Measurements from ENCODE around the gene ZZZ3. TPM values are rescaled to one million over a fixed set of nuclear protein-coding genes. Genes with fewer than 3 reads are reported as not detected.
A peak's percentile ranks its signal among the peaks of the same experiment; 100 is the strongest.
"Not testable (repeated sequence)": the region's sequence is repeated elsewhere in the genome, so short reads cannot be mapped to it uniquely, and the experiment has no call there.

ZZZ3 gene
- 35.1 TPM for total RNA-seq
- long read RNA-seq, partial matches to known transcripts: 14 of 33 reads
- long read RNA-seq, other reads (novel, unspliced or antisense): 14 of 33 reads

GRCh38 chr1:77682460-77683159, at the start of gene ZZZ3:
TSS of gene ZZZ3 (minus strand) at chr1:77682658. CDS start at chr1:77633354, 49,304 bp downstream.
- DNase-seq (ENCODE audit: low spot score): peak; percentile 95

DNA sequence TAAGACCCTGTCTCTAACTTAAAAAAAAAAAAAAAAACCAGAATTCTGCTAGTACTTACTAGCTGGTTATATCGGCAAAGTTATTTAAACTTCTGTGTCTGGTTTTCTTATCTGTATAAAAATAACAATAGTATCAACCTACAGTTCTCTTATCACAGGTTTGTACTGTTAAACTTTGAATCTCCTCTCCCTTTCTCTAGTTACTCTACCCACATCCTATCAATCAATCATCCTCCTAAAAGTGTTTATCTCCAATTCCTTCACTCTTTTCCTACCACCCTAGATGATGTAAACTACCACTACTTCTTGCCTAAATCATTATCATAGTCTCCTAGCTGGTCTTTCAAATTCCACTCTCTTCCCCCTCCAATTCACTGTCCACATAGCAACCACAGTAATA, 49.6 kb upstream of the ZZZ3 start:
- DNase-seq (ENCODE audit: low spot score): no peak

DNA sequence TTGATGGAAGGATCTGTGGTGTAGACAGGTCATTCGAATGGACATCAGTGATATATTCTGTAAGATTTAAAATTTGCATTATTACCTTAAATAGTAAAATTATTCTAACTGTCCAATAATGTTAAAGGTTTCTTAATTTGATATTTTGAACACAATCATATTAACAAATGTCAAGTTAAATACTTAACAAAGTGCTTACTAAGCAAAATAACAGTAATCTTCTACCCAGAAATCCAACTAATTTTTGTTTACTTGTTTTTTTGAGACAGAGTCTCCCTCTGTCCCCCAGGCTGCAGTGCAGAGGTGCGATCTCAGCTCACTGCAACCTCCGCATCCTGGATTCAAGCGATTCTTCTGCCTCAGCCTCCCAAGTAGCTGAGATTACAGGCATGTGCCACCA, 43.2 kb upstream of the ZZZ3 start:
- no peak for DNase-seq (ENCODE audit: low spot score)

GRCh38 chr1:77718181-77718580, 35.7 kb upstream of the ZZZ3 start:
- DNase-seq (ENCODE audit: low spot score): no peak

GRCh38 chr1:77716065-77716464, 33.6 kb upstream of the ZZZ3 start:
- DNase-seq (ENCODE audit: low spot score): no peak

DNA sequence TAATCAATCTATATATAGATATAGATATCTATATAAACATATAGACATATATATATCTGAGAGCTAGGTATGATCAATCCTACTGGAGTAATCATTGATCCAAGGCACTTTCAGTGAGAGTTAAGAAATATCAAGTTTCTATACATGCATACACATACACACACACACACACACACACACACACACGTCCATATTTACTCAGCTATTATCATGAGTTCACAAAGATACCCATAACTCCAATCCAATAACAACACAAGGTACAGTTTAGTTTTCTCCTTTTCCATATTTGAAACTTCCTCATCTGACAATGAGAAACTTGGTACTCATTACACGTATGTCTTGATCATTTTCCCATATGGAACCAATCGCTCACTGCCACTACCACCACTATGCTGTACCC, 27.3 kb upstream of the ZZZ3 start:
- DNase-seq (ENCODE audit: low spot score): no peak

DNA sequence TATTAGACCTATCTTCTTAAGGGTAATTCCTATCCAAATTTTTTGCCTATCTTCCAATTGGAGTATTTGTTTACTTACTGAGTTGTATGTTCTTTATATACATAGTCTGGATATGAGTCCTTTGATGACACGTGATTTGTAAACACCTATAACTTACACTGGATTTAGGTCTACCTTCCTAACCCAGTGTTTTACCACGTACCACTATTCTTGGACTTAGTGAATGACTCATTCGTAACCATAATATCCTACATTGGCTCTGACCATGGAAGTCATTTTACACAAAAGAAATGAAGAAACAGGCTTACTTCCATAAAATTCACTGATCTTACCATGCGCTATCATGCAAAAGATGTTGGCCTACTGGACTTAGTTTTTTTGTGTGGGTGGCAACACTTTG, 23.9 kb upstream of the ZZZ3 start:
- no peak for DNase-seq (ENCODE audit: low spot score)

DNA sequence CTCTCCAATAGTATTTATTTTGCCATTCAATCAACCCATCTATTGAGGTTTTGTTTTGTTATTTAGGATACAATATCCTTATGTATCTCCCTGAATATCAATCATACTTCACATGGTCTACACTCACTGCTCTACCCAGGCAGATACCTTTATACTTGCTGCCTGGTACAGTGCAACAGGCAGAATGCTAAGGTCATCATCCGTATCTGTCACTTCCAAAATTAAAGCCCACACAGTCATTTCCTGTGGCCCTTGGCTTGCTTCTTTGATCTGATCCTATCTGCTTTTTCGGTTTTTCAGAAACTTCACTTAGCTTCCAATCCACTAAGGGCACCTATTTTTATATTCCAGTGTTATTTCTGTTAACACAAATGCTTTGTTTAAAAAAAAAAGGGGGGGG, 22.3 kb upstream of the ZZZ3 start:
- DNase-seq (ENCODE audit: low spot score): no peak

GRCh38 chr1:77699673-77700072, 17.2 kb upstream of the ZZZ3 start:
- DNase-seq (ENCODE audit: low spot score): not testable (repeated sequence)

DNA sequence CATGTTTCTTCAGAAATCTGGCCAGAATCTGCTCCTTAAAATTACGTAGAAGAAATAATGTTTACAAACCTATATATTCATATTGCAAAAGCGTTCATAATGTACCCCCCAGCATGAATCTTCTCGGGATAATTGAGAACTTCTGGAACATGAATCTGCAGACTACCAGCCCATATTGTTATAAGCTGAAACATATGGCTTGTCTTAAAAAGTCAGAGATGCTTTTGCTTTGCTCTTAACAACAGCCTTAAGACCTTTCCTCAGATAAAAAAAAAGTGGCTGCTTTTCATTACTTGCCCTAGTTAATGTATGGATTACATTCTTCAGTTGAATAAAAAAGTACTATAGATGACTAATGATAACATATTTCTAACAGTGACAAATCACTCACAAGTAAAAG, 15.0 kb upstream of the ZZZ3 start:
- no peak for DNase-seq (ENCODE audit: low spot score)

DNA sequence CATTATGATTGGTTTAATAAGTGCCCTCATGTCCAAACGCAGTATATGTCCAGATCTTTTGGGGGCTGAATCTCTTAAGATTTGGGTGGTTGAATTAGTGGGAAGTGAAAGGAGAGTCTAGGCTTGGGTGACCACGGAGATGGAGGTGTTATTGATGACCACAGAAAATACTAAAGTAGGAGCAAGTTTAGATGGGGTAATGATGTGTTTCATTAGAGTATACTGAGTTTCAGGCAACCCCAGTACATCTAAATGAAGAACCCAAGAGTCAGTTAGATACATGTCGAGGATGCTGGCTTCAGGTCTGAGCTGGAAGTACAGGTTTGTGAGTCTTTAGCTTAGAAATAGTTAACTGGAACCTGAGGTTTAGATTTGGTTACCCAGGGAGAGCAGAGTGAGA, 6.5 kb upstream of the ZZZ3 start:
- no peak for DNase-seq (ENCODE audit: low spot score)

DNA sequence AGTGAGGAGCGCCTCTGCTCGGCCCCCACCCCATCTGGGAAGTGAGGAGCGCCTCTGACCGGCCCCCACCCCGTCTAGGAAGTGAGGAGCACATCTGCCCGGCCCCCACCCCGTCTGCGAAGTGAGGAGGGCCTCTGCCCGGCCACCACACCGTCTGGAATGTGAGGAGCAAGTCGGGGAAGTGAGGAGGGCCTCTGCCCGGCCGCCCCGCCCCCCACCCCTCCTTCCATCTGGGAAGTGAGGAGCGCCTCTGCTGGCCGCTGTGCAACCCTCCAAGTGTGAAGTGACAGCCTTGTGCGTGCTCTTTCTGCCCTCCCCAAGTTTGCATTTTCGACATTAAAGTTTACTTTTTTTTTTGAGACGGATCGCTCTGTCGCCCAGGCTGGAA, 5.1 kb upstream of the ZZZ3 start:
- DNase-seq (ENCODE audit: low spot score): no peak

GRCh38 chr1:77686796-77687518, 4.5 kb upstream of the ZZZ3 start:
- no peak for DNase-seq (ENCODE audit: low spot score)

GRCh38 chr1:77683160-77684148, 996 bp upstream of the ZZZ3 start:
- peak; percentile 96 for DNase-seq (ENCODE audit: low spot score)

DNA sequence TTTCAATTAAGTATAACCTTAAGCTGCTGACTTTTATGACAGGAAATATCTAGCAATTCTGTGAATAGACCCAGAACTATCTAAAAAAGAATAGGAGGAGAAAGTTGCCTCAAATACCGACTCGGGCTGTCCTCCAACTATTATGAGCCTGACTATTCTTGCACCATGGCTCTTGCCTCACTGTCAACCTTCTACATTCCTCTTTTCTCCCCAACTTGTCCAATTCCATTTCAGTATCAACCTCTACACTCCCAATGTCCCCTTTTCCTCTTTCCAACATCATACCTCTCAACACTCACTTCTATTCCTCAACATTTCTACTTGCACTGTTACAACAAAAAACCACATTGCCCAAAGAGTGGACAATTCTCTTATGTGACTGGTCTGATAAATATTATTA, 2.3 kb downstream of the ZZZ3 start:
- no peak for DNase-seq (ENCODE audit: low spot score)

- no peak for DNase-seq (ENCODE audit: low spot score)
These were observed 3.5 kb downstream of the ZZZ3 start for GRCh38 chr1:77678660-77679610.

GRCh38 chr1:77674807-77675206, 7.7 kb downstream of the ZZZ3 start:
- not testable (repeated sequence) for DNase-seq (ENCODE audit: low spot score)

DNA sequence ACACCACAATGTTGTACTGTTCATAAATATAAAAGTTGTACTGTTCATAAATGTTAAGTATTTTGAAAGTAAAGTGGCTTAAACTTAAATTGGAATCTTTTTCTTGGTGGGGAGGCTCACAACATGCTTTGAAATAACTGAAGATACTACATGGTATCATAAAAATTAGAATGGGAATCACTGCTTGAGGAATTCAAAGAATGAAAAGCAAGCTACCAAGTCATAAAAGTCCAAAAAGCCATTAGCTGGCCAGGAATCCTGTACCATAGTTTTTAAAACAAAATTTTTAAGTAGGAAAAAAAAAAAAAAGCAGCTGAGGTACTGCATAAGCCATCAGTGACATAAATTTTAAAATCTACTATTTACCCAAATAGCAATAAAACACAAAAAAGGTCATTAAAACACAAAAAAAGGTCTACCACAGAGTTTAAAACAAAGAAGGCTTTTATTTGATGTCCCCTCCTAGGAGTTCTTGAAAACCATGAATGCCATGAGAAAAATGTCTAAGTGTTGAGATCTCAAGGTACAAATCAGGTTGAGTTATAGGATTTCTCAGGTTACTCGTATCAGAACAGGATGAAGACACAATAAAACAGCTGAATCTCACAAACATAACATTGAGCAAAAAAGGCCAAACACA, 8.6 kb downstream of the ZZZ3 start:
- DNase-seq (ENCODE audit: low spot score): no peak

GRCh38 chr1:77673030-77673429, 9.4 kb downstream of the ZZZ3 start:
- DNase-seq (ENCODE audit: low spot score): no peak

DNA sequence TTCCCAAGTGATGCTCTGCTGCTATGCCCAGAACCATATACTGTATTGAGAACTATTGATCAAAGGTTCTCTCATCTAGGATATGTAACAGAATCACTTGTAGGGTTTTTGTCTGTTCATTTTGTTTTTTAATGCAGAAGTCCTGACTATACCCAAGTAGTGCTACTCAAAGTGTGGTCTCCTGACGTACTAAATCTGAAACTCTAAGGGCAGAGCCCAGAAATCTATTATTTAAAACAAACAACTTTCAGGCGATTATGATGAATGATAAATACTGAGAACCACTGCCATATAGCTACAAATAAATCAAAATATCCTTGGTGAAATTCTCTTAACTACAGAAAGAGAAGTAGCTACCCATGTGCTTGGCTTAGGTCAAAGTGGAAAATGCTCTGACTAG, 10.1 kb downstream of the ZZZ3 start:
- DNase-seq (ENCODE audit: low spot score): no peak

Measured in mesenteric fat pad (tissue), 1 donor.